ENCODE data around the gene CHKB. TPM values are rescaled to one million over a fixed set of nuclear protein-coding genes. Genes with fewer than 3 reads are reported as not detected.
"Not testable (repeated sequence)": the region's sequence is repeated elsewhere in the genome, so short reads cannot be mapped to it uniquely, and the experiment has no call there.

CHKB gene
- total RNA-seq, 1 donor from 2014 or later: 37.8 TPM

DNA sequence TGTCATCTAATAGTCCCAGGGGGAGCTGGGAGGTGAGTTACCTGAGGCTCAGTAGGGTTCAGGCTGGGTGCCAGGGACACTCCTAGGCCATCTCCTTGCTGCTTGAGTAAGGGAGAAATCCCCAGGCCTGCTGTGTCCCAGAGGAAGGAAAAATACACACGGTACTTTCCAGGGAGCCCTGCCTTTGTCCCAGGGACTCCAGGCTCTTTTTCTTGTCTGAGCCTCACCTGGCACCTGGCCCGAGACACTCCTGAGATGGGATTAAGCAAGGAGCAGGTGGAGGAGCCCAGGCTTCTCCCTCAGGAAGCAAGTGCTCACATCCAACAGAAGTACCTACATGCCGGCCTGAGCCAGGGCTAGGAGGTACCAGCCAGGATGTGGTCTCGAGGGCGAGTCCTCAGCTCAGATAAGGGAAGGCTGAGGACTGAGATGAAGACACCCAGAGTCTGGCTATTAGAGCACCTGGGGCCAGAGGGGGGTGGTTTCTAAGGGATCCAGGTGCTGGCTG is 37.8 kb downstream of the CHKB start:
- no peak for ATAC-seq
- intact Hi-C loops (cut with DNase I): loop anchor here (5.0 kb wide), 2 partner anchors 68 to 78 kb away; no protein-coding TSS in a partner anchor
- no peak for DNase-seq (ENCODE audit: missing footprints)

DNA sequence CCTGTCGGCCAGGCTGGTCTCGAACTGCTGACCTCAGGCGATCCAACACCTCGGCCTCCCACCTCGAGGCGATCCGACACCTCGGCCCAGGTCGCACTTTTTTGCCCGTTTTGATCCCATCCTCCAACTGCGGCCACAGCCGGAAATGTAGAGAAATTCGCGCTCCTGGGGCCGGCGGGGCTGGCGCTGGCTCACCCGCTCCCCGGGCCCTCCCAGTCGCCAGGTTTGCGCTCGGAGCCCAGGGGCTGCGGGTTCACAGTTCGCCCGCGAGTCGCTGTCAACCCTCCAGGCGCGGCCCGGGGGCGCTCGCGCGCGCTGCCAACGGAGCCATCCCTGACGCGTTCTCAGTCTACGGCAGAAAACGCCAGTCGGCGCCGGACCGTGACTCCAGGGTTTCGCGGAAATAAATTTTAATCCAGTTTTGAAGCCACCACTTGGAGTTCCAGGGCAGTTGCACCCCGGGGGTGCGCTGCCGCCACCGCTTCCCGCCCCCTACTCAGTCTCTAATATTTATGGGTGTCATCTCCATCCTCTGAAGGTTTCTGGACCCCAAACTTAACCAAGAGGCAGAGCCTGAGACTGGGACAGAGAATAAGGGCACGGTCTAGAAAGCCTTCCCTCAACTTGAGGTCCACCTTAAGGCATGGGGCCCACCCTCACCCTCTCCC is 38.4 kb downstream of the CHKB start:
- intact Hi-C loops (cut with DNase I): loop anchor here (5.0 kb wide), 1 partner anchor 78 kb away; no protein-coding TSS in a partner anchor
- DNase-seq (ENCODE audit: missing footprints) (peak; percentile 91), ATAC-seq (peak; percentile 66)

DNA sequence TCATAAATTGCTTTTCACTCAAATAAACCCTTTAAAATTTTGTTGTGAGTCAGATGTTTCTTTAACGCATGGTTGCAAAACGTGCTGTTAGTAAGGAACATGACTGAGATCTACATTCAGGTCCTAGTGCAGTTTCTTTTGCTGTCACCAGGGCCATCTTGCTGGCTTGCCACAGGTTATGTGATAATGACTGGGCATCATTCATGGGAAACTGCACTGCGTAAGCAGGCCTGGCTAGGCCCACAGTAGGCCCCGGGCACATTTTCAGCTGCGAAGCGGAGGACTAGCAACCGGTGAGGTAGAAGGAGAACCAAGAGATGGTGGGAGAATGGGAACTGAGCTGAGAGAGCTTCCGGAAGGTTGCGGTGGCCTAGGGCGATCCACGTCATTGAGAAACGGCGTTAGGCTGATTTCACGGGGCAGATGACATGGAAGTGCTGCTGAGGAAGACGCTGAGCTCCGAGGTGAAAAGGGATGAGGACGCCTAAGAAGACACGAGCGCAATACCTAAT is 40.2 kb downstream of the CHKB start:
- intact Hi-C loops (cut with DNase I): loop anchor here (5.0 kb wide), 1 partner anchor 80 kb away; no protein-coding TSS in a partner anchor
- ATAC-seq (no peak), DNase-seq (ENCODE audit: missing footprints) (peak; percentile 74)

DNA sequence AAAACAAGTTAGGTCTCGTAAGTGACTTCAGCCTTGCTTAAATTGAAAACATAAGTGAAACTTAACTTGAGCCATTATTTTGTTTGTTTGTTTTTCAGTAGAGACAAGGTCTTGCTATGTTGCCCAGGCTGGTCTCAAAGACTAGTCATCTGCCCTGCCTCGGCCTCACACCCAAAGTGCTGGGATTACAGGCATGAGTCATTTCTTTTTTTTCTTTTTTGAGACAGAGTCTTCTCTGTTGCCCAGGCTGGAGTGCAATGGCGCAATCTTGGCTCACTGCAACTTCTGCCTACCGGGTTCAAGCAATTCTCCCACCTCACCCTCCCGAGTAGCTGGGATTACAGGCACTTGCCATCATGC is 41.0 kb downstream of the CHKB start:
- not testable (repeated sequence) for DNase-seq (ENCODE audit: missing footprints); ATAC-seq
- intact Hi-C loops (cut with DNase I): loop anchor here (5.0 kb wide), 1 partner anchor 81 kb away; no protein-coding TSS in a partner anchor

DNA sequence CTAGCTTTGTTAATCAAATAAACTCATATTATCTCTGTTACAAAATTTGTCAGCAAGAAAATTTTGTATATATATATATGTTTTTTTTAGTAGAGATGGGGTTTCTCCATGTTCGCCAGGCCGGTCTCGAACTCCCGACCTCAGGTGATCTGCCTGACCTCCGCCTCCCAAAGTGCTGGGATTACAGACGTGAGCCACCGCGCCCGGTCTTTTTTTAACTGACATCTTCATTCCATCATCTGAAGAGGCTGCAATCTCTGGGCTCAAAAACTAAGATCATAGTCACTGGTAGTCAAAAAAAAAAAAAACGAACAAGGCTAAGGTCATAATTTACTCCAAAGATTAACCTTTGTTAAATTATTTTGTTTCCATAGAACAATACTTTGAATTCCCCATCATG is 42.3 kb downstream of the CHKB start:
- ATAC-seq (no peak), DNase-seq (ENCODE audit: missing footprints) (no peak)
- intact Hi-C loops (cut with DNase I): loop anchor here (5.0 kb wide), 1 partner anchor 82 kb away; no protein-coding TSS in a partner anchor

DNA sequence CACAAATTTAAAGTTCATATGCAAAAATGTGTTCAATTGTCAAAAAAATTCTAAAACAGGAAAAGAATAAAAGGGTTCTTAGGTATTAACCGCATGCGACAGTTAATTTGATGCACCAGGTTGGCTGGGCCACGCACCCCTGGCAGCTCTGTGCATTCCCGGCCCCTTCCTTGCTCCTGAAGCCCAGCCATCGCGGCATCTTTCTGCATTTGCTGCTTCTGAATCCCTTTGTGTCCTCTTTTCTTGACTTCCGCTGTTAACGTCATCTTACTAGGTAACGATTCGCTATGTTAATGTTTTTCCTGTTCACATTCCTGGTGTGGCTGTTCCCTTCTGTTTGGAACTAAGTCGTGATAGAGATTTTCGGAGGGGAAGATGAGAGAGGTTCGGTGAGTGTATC is 44.9 kb downstream of the CHKB start:
- DNase-seq (ENCODE audit: missing footprints) (peak; percentile 52), ATAC-seq (no peak)
- intact Hi-C loops (cut with DNase I): no loop called here

DNA sequence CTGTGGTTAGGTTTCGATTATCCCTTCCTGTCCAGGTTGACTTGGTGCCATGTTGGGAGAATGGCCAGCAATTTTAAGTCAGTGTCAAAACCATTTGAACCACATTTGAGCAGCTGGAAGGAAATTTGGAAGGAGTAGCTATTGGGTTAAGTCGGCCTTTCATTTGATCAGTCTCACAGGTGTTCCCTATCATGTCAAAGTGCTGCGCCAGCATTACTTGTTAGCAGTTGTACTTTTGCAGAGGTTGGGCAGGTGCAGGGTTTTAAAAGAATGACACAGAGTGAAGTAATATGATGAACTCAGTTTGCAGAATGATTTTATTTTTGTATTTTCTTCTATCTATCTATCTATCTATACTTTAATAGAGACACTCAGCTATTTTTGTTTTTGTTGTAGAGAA is 46.4 kb downstream of the CHKB start:
- DNase-seq (ENCODE audit: missing footprints) (no peak), ATAC-seq (no peak)
- intact Hi-C loops (cut with DNase I): no loop called here

DNA sequence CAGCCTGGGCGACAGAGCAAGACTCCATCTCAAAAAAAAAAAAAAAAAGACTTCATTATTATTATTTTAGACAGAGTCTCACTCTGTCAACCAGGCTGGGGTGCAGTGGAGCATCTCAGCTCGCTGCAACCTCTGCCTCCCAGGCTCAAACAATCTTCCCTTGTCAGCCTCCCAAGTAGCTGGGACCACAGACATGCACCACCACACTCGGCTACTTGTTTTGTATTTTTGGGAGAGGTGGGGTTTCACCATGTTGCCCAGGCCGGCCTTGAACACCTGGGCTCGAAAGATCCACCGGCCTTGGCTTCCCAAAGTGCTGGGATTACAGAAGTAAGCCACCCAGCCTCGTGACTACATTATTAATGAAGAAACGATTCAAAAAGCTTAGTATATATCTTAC is 47.5 kb downstream of the CHKB start:
- ATAC-seq: no peak
- no peak for DNase-seq (ENCODE audit: missing footprints)
- intact Hi-C loops (cut with DNase I): no loop called here

DNA sequence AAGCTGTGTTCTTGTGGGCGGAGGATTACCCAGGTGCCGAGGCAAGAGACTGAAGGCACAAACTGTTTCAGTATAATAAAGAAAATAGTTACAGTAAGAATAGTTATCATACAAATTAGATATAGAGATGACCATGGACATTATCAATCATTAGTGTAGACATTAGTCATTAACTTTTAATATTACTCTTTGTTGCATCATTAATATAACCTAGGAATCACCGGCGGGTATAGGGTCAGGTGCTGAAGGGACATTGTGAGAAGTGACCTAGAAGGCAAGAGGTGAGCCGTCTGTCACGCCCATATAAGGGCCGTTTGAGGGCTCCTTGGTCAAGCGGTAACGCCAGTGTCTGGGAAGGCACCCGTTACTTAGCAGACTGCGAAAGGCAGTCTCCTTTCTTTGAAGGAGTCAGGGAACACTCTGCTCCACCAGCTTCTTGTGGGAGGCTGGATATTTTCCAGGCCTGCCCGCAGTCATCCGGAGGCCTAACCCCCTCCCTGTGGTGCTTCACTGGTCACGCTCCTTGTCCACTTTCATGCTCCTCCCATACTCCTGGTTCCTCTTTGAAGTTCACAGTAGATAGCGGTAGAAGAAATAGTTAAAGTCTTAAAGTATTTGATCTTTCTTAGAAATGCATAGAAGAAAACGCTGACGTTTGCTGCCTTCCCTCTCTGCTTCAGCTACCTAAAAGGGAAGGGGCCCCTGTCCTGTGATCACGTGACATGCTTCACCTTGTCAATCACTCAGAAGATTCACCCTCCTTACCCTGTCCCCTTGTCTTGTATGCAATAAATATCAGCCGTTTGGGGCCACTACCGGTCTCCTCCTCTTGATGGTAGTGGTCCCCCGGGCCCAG is 48.6 kb downstream of the CHKB start:
- DNase-seq (ENCODE audit: missing footprints): peak; percentile 61
- intact Hi-C loops (cut with DNase I); ATAC-seq: not testable (repeated sequence)

DNA sequence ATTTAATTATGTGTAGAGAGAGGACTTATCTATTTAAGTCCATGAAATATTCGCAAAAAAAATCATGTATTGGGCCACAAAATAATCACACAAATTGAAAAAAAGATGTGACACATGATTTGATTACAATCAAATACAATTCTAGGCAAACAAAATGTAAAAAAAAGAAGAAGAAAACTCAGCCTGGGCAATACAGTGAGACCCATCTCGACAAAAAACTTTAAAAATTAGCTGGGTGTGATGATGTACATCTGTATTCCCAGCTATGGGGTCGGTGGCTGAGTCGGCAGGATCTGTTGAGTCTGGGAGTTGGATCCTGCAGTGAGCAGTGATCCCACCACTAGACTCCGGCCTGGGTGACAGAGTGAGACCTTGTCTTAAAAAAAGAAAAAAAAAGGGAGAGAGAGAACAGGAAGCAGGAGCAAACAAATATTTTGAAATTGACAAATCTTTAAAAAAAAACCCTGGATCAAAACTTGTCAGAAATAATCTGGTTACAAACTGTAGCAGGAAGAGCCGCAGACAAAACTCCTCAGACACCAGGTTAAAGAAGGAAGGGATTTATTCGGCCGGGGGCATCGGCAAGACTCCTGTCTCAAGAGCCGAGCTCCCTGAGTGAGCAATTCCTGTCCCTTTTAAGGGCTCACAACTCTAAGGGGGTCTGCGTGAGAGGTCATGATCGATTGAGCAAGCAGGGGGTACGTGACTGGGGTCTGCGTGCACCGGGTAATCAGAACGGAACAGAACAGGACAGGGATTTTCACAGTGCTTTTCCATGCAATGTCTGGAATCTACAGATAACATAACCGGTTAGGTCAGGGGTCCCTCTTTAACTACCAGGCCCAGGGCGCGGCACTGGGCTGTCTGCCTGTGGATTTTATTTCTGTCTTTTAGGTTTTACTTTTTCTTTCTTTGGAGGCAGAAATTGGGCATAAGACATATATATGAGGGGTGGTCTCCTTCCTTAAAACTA is 49.5 kb downstream of the CHKB start:
- ATAC-seq (no peak), DNase-seq (ENCODE audit: missing footprints) (peak; percentile 33)
- intact Hi-C loops (cut with DNase I): no loop called here

DNA sequence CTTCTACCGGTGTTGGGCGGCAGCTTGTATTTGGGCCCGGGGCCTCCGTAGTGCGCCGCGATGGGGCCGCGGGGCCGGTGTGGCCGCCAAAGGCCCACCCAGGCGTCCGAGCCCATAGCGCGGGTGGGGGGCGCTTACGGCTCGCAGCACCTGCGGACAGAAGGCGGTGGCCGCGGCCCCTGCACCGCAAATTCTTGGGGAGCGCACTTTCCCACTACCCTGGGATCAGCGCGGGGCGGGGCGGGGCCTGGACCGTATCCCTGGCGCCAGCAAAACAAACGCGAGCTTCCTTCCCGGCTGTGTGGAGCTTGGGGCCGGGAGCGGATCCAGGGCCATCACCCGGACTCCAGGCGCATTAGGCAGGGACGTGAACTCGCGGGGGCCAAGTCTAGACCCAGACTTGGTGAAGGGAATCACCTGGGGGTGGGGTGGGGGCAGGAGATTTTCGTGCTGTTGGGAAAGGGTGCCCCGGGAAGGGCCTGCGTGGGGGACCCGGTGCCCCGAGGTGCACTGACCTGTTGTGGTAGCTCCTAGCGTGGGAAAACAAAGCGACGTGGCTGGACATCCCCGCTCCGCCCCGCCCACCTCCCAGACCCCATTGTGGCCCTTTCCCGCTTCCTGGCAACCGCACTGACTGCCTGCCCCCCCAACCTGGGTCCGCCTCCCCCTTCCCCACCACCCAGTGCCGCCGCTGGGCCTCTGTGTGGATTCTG is 50.5 kb downstream of the CHKB start:
- DNase-seq (ENCODE audit: missing footprints) (peak; percentile 91), ATAC-seq (peak; percentile 56)
- intact Hi-C loops (cut with DNase I): no loop called here

DNA sequence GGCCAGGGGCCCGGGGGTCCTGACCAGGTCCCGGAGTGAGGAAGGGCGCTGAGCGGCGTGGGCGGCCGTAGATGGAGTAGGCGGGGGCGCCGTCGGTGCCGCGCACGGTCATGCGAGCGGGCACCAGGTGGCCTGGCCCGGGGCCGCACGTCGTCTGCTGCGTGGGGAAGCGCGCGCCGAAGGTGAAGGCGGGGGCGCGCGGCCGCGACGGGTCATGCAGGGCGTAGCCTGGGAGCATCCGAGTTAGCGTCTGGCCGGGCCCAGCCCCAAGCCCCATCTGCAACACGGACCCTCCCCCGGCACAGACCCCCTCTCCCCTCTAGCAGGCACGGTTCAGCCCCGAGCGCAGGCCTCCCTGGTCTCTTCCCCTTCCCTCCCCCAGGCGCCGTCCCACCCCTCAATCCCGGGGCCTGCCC is 51.1 kb downstream of the CHKB start:
- DNase-seq (ENCODE audit: missing footprints) (peak; percentile 92), ATAC-seq (peak; percentile 18)
- intact Hi-C loops (cut with DNase I): no loop called here

DNA sequence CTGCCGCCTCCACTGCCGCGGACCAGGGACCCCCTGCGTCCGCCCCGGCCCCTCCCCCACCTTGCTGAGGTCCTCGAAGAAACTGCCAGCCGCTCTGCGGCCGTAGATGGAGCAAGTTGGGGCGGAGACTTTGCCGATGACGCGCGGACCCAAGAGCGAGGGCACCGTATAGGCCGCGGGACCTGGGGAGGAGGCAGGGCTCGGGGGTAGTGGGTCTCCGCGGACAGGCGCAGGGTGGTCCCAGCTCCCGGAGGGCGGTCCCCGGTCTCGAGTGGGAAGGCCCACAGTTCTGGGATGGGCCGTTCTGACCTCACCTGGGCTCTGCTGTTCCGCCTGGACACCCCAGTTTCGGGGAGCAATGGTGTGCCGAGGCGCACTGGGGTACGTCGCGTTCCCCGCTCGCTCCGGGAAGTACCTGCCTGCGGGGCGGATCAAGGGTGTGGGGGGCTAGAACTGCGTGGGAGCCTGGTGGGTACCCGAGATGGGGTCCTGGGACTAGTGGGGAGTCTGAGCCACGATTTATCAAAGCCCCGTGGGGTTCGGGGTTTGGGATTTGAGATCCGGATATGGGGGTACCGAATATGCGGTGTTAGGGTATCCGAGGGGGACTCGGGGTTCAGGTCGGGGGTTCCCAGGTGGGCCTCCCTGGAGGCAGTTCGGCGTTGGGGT is 51.6 kb downstream of the CHKB start:
- intact Hi-C loops (cut with DNase I): no loop called here
- peak; percentile 96 for DNase-seq (ENCODE audit: missing footprints)
- peak; percentile 51 for ATAC-seq

DNA sequence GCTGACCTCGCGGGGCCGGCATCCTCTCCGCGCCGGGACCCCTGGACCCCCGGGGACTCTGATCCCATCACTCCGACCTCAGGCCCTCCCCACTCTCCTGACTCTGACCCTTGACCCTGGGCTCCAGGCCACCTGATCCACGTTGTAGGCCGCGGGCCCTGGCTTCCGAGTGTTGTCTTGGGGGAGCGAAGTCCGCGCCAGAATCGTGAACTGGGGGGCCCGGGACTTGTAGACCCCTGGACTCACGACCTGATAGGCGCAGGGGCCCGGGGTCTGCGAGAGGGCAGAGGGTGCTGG is 52.1 kb downstream of the CHKB start:
- intact Hi-C loops (cut with DNase I): no loop called here
- ATAC-seq (no peak), DNase-seq (ENCODE audit: missing footprints) (no peak)

DNA sequence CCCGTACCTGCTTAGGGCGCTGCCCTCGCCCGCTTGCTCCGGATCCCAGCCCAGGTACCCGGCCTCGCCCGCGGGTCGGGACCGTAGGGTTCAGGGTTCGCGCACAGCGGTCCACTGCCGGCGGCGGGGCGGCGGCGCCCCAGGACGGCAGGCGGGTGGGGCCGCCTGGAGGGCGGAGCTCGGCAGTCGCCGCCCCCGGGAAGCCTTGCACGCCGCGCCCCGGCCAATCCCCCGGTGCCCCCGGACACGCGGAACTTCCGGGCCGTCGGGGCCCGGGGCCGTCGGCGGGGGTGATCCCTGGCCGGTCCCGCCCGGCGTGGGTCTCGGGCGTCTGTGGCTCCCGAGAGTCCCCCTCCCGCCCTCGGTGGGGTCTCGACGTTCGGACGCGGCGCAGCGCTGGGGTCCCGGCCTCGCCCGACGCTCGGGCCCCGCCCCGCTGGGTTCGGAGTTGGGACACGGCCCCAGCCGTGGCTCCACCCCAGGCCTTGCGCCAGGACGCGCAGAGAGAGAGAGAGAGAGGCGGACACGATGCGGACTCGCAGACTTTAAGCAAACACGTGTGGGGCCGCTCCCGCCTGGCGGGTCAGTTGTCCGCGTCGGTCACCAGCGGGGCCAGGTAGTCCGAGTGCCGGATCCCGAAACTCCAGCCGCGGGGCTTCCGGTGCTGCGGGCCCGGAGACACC is 52.6 kb downstream of the CHKB start, which contains the start of gene TYMP:
TSS of gene TYMP (minus strand) at position 116 of the 683 bp plus-strand sequence. CDS start 303 bp downstream, outside the sequence.
- DNase-seq (ENCODE audit: missing footprints): peak; percentile 96
- ATAC-seq: peak; percentile 55
- intact Hi-C loops (cut with DNase I): loop anchor here (5.0 kb wide), 1 partner anchor 92 kb away; no protein-coding TSS in a partner anchor

DNA sequence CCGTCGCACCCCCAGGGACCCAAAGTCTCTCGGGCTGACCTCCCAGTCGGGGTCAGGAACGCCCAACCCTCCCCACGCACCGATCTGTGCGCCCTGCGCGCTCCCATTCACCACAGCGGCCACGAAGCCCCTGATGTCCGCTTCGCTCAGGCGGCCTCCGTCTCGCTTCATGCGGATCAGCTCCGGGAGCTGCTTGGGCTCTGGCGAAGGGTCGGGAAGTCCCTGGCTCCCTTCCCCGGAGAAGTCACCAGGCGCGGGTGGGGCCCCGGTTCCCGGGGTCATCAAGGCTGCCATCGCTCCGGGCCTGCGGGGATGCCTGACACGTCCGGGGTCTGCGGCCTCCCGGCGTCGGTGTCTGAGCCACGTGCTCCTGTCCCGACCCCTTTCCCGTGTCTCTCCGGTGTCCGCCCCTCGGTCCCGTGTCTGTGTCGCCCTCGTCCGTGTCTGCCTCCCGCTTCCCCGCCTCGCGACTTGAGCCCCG is 53.2 kb downstream of the CHKB start:
- DNase-seq (ENCODE audit: missing footprints) (peak; percentile 83), ATAC-seq (no peak)
- intact Hi-C loops (cut with DNase I): loop anchor here (5.0 kb wide), 1 partner anchor 93 kb away; no protein-coding TSS in a partner anchor

Data from Right ventricle myocardium inferior (tissue), 1 donor.